WTC11 (cell line): ENCODE data around the gene MAP3K3. TPM values are rescaled to one million over a fixed set of nuclear protein-coding genes. Genes with fewer than 3 reads are reported as not detected.

ENCODE experiments used
- ATAC-seq: fragments of 200-7000 bp; cut with Tn5 transposase; 2 replicates; pipeline ENCODE4 v1.10.0; 2021; ENCODE audit warnings: mild to moderate bottlenecking, moderate library complexity
- CTCF ChIA-PET: fragments of 300-600 bp; sonication (Branson Sonifier 250); formaldehyde crosslinking; loops from one replicate; lab custom pipeline; 2021; ENCODE audit warnings: antibody characterized with exemption; lab: Charles Lee
- POLR2A ChIA-PET: fragments of 350-600 bp; sonication (Branson Sonifier 250); formaldehyde crosslinking; loops from one replicate; lab custom pipeline; 2021; ENCODE audit warnings: antibody characterized with exemption; lab: Charles Lee
- DNase-seq: peaks from one replicate; pipeline ENCODE4 v3.0.0; 2021; ENCODE audit warnings: low spot score
- H3K27ac Mint-ChIP-seq: 2 replicates; pipeline ENCODE4 v1.8.0; 2021; ENCODE audit warnings: mixed read lengths
- H3K27me3 Mint-ChIP-seq: 2 replicates; pipeline ENCODE4 v1.8.0; 2021; ENCODE audit warnings: low read depth, mild to moderate bottlenecking, moderate library complexity, mixed read lengths
- H3K36me3 Mint-ChIP-seq: 2 replicates; pipeline ENCODE4 v1.8.0; 2021; ENCODE audit warnings: mixed read lengths
- H3K4me1 Mint-ChIP-seq: 2 replicates; pipeline ENCODE4 v1.8.0; 2022; ENCODE audit warnings: mixed read lengths
- H3K4me3 Mint-ChIP-seq: 2 replicates; pipeline ENCODE4 v1.8.0; 2021; ENCODE audit warnings: mild to moderate bottlenecking, moderate library complexity, mixed read lengths
- H3K9me3 Mint-ChIP-seq: 2 replicates; pipeline ENCODE4 v1.8.0; 2021; ENCODE audit warnings: mixed read lengths
- AR ChIP-seq: fragments of 250-450 bp; sonication (Bioruptor Pico); IDR thresholded peaks from 2 replicates; pipeline ENCODE4 v1.9.0; 2021; ENCODE audit warnings: mild to moderate bottlenecking
- CTCF ChIP-seq: fragments of 200-600 bp; IDR thresholded peaks from 2 replicates; pipeline ENCODE4 v1.8.0; 2022; ENCODE audit warnings: antibody characterized with exemption
- E2F1 ChIP-seq: sonication (generic); formaldehyde crosslinking; IDR thresholded peaks from 2 replicates; pipeline ENCODE4 v1.8.0; 2022; ENCODE audit warnings: mild to moderate bottlenecking, missing genetic modification reagents
- ERG ChIP-seq: fragments of 250-450 bp; sonication (Bioruptor Pico); IDR thresholded peaks from 2 replicates; pipeline ENCODE4 v1.8.0; 2021; ENCODE audit warnings: mild to moderate bottlenecking
- ESRRA ChIP-seq: sonication (generic); formaldehyde crosslinking; IDR thresholded peaks from 2 replicates; pipeline ENCODE4 v1.8.1; 2022; ENCODE audit warnings: mild to moderate bottlenecking, missing genetic modification reagents, borderline replicate concordance
- FOXK1 ChIP-seq: sonication (generic); formaldehyde crosslinking; IDR thresholded peaks from 2 replicates; pipeline ENCODE4 v1.8.0; 2022; ENCODE audit warnings: mild to moderate bottlenecking, moderate library complexity, missing genetic modification reagents
- FOXP1 ChIP-seq: sonication (generic); formaldehyde crosslinking; IDR thresholded peaks from 2 replicates; pipeline ENCODE4 v1.8.0; 2022; ENCODE audit warnings: missing genetic modification reagents, mild to moderate bottlenecking, moderate library complexity, borderline replicate concordance
- HMGA2 ChIP-seq: fragments of 250-450 bp; sonication (Bioruptor Pico); IDR thresholded peaks from 2 replicates; pipeline ENCODE4 v1.4.0; 2021; ENCODE audit warnings: mild to moderate bottlenecking, moderate library complexity
- IRF1 ChIP-seq: sonication (generic); formaldehyde crosslinking; IDR thresholded peaks from 2 replicates; pipeline ENCODE4 v1.8.0; 2023; ENCODE audit warnings: missing genetic modification reagents
- NFATC4 ChIP-seq: fragments of 250-450 bp; sonication (Bioruptor Pico); IDR thresholded peaks from 2 replicates; pipeline ENCODE4 v1.9.0; 2021; ENCODE audit warnings: mild to moderate bottlenecking
- NR3C1 ChIP-seq: sonication (generic); formaldehyde crosslinking; conservative IDR thresholded peaks from 2 replicates; pipeline ENCODE4 v1.8.1; 2023; ENCODE audit warnings: low read depth, mild to moderate bottlenecking, missing genetic modification reagents
- SMAD3 ChIP-seq: sonication (generic); formaldehyde crosslinking; IDR thresholded peaks from 2 replicates; pipeline ENCODE4 v1.8.0; 2022; ENCODE audit warnings: missing genetic modification reagents, mild to moderate bottlenecking, borderline replicate concordance
- TP53 ChIP-seq: sonication (generic); formaldehyde crosslinking; IDR thresholded peaks from 2 replicates; pipeline ENCODE4 v1.8.1; 2023; ENCODE audit warnings: mild to moderate bottlenecking, missing genetic modification reagents
- ZBTB21 ChIP-seq: sonication (generic); formaldehyde crosslinking; IDR thresholded peaks from 2 replicates; pipeline ENCODE4 v1.8.1; 2023; ENCODE audit warnings: mild to moderate bottlenecking, missing genetic modification reagents, borderline replicate concordance
- ZBTB43 ChIP-seq: sonication (generic); formaldehyde crosslinking; IDR thresholded peaks from 2 replicates; pipeline ENCODE4 v1.8.1; 2023; ENCODE audit warnings: mild to moderate bottlenecking, missing genetic modification reagents
- ZNF138 ChIP-seq: sonication (generic); formaldehyde crosslinking; conservative IDR thresholded peaks from 2 replicates; pipeline ENCODE4 v1.8.1; 2022; ENCODE audit warnings: mild to moderate bottlenecking, moderate library complexity, missing genetic modification reagents
- ZNF232 ChIP-seq: sonication (generic); formaldehyde crosslinking; IDR thresholded peaks from 2 replicates; pipeline ENCODE4 v1.8.0; 2022; ENCODE audit warnings: mild to moderate bottlenecking, missing genetic modification reagents
- total RNA-seq: library from RNA; stranded (reverse); gene quantifications from 3 replicates; pipeline ENCODE4 v1.2.3, GENCODE V29; 2021

MAP3K3 gene
- total RNA-seq, 1 experiment from 2014 or later: 25.7 TPM

GRCh38 chr17:63675607-63676546 lies 53.7 kb downstream of the MAP3K3 start:
- TF ChIP-seq SMAD3 (CRISPR knock-in tag) (no peak), ESRRA (no peak), HMGA2 (CRISPR knock-in tag) (no peak), ZNF232 (CRISPR knock-in tag) (no peak), FOXP1 (CRISPR knock-in tag) (no peak), CTCF (no peak), E2F1 (no peak), ZBTB43 (no peak), IRF1 (no peak), FOXK1 (no peak), ZNF138 (CRISPR knock-in tag) (no peak), TP53 (CRISPR knock-in tag) (no peak), NFATC4 (CRISPR knock-in tag) (no peak), ERG (no peak), NR3C1 (no peak), AR (CRISPR knock-in tag) (no peak), ZBTB21 (CRISPR knock-in tag) (no peak)
- TF ChIP-seq, all 79 proteins: peak for 0
- DNase-seq: no peak
- H3K4me3 Mint-ChIP-seq: no peak overlapping the region
- H3K9me3 Mint-ChIP-seq: no peaks in the 10 kb centered on the region
- H3K36me3 Mint-ChIP-seq: peaks cover under 1% of the 10 kb centered on the region
- CTCF ChIA-PET: interaction anchor here (0.6 to 3.5 kb wide), 13 partner anchors 9 to 1062 kb away, joined by 3 to 34 read pairs (median 7); partner anchors contain the start of gene MAP3K3
- H3K4me1 Mint-ChIP-seq: peaks cover 44% of the 10 kb centered on the region
- POLR2A ChIA-PET: interaction anchor here (0.6 to 1.4 kb wide), 5 partner anchors 53 to 673 kb away, joined by 4 to 7 read pairs (median 5); partner anchors contain the start of gene MAP3K3
- peak; percentile 38 for ATAC-seq
- peak overlapping the region; percentile 73 for H3K27ac Mint-ChIP-seq
- no peaks in the 10 kb centered on the region for H3K27me3 Mint-ChIP-seq
